HepG2 (cell line): ENCODE measurements around the gene VAV2. TPM values are rescaled to one million over a fixed set of nuclear protein-coding genes. Genes with fewer than 3 reads are reported as not detected.

Experiments
- ADNP ChIP-seq: sonication (generic); formaldehyde crosslinking; IDR thresholded peaks from 2 replicates; pipeline ENCODE4 v1.4.0; 2020; ENCODE audit warnings: missing genetic modification reagents
- GATAD2A ChIP-seq: IDR thresholded peaks from 2 replicates; pipeline ENCODE4 v1.6.1; 2016
- KAT2B ChIP-seq: fragments of 150-350 bp; IDR thresholded peaks from 2 replicates; pipeline ENCODE4 v1.6.1; 2014; ENCODE audit warnings: low read depth, low read length, borderline replicate concordance
- RBFOX2 ChIP-seq: fragments of 200-400 bp; formaldehyde crosslinking; IDR thresholded peaks from 2 replicates; pipeline ENCODE4 v1.6.1; 2017; ENCODE audit warnings: low read depth, mild to moderate bottlenecking, low read length
- RBM22 ChIP-seq: fragments of 200-400 bp; formaldehyde crosslinking; optimal IDR thresholded peaks from 2 replicates; pipeline ENCODE3; 2017; ENCODE audit warnings: mild to moderate bottlenecking, low read length, moderate library complexity
- SP5 ChIP-seq: IDR thresholded peaks from 2 replicates; pipeline ENCODE4 v1.6.1; 2016; ENCODE audit warnings: low read depth, borderline replicate concordance
- SRSF4 ChIP-seq: fragments of 200-400 bp; formaldehyde crosslinking; IDR thresholded peaks from one replicate; pipeline ENCODE4 v1.6.1; 2018; ENCODE audit warnings: mild to moderate bottlenecking, low read depth, low read length, moderate library complexity; ENCODE audit not compliant: poor library complexity, severe bottlenecking
- ZBTB25 ChIP-seq: IDR thresholded peaks from 2 replicates; pipeline ENCODE4 v1.6.1; 2018; ENCODE audit warnings: missing genetic modification reagents
- ZC3H4 ChIP-seq: sonication (generic); formaldehyde crosslinking; IDR thresholded peaks from 2 replicates; pipeline ENCODE4 v1.4.0; 2020; ENCODE audit warnings: missing genetic modification reagents, borderline replicate concordance
- ZFP62 ChIP-seq: sonication (generic); formaldehyde crosslinking; IDR thresholded peaks from 2 replicates; pipeline ENCODE4 v1.4.0; 2020; ENCODE audit warnings: missing genetic modification reagents
- ZNF563 ChIP-seq: sonication (generic); formaldehyde crosslinking; IDR thresholded peaks from 2 replicates; pipeline ENCODE4 v1.8.0; 2022; ENCODE audit warnings: mild to moderate bottlenecking, moderate library complexity, missing genetic modification reagents
- ZNF788 ChIP-seq: sonication (generic); formaldehyde crosslinking; IDR thresholded peaks from 2 replicates; pipeline ENCODE4 v1.5.0; 2020; ENCODE audit warnings: mild to moderate bottlenecking, missing genetic modification reagents, borderline replicate concordance
- polyA plus RNA-seq, 8 experiments: library from polyadenylated mRNA; depleted of rRNA in 3 of 8; stranded (reverse) in 7 of 8; unstranded in 1 of 8; fragments of >200 nt; fragmentation: Illumina TruSeq in 4 of 8; extraction: Trizol in 4 of 8; gene quantifications; 2 replicates each; pipeline versions ENCODE4 v1.2.1 to v1.2.3, GENCODE V29; 2011 to 2016; ENCODE audit warnings: low read depth in 4 of 8, missing spikeins in 1 of 8, mixed read lengths in 1 of 8; ENCODE audit not compliant: insufficient read depth in 1 of 8
- total RNA-seq, 5 experiments: library from RNA; depleted of rRNA; stranded (reverse); fragments of >200 nt; fragmentation: Illumina TruSeq; extraction: Trizol; gene quantifications; 2 replicates each; pipeline ENCODE4 v1.2.3, GENCODE V29; 2016; ENCODE audit warnings: low read depth in 1 of 5
- TF ChIP-seq, protein P1 (sequence below): sonication (generic); formaldehyde crosslinking; IDR thresholded peaks from 2 replicates; pipeline ENCODE4 v1.9.0; 2021; ENCODE audit warnings: missing genetic modification reagents, borderline replicate concordance
- TF ChIP-seq, protein P2 (sequence below): sonication (generic); formaldehyde crosslinking; conservative IDR thresholded peaks from 2 replicates; pipeline ENCODE4 v1.4.0; 2020; ENCODE audit warnings: missing genetic modification reagents
- TF ChIP-seq, protein P3 (sequence below): sonication (generic); formaldehyde crosslinking; IDR thresholded peaks from 2 replicates; pipeline ENCODE4 v1.4.0; 2020; ENCODE audit warnings: missing genetic modification reagents, borderline replicate concordance
- TF ChIP-seq, protein P4 (sequence below): sonication (generic); formaldehyde crosslinking; IDR thresholded peaks from 2 replicates; pipeline ENCODE4 v1.8.1; 2023; ENCODE audit warnings: mild to moderate bottlenecking, missing genetic modification reagents

Gene VAV2
- total and polyA plus RNA-seq, 2 of the 13 experiments (the other 11 are each of a cell fraction or from before 2014, with no cell fraction given): 22.5 to 22.9 TPM

- TF ChIP-seq SP5 (0 out of 2 replicates have a peak, but pooled peaks have one; percentile 42), ZNF563 (CRISPR knock-in tag) (no peak), ZNF788 (CRISPR knock-in tag) (peak; percentile 70; the same call in 1 of the 2 replicates), ZBTB25 (no peak), ADNP (CRISPR knock-in tag) (no peak), SRSF4 (no peak), RBM22 (no peak), ZC3H4 (CRISPR knock-in tag) (no peak), ZFP62 (CRISPR knock-in tag) (no peak), GATAD2A (CRISPR knock-in tag) (peak; percentile 32; the same call in 1 of the 2 replicates), RBFOX2 (no peak), KAT2B (no peak)
- TF ChIP-seq, protein P1, sequence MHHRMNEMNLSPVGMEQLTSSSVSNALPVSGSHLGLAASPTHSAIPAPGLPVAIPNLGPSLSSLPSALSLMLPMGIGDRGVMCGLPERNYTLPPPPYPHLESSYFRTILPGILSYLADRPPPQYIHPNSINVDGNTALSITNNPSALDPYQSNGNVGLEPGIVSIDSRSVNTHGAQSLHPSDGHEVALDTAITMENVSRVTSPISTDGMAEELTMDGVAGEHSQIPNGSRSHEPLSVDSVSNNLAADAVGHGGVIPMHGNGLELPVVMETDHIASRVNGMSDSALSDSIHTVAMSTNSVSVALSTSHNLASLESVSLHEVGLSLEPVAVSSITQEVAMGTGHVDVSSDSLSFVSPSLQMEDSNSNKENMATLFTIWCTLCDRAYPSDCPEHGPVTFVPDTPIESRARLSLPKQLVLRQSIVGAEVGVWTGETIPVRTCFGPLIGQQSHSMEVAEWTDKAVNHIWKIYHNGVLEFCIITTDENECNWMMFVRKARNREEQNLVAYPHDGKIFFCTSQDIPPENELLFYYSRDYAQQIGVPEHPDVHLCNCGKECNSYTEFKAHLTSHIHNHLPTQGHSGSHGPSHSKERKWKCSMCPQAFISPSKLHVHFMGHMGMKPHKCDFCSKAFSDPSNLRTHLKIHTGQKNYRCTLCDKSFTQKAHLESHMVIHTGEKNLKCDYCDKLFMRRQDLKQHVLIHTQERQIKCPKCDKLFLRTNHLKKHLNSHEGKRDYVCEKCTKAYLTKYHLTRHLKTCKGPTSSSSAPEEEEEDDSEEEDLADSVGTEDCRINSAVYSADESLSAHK (CRISPR knock-in tag): no peak
- TF ChIP-seq, protein P2, sequence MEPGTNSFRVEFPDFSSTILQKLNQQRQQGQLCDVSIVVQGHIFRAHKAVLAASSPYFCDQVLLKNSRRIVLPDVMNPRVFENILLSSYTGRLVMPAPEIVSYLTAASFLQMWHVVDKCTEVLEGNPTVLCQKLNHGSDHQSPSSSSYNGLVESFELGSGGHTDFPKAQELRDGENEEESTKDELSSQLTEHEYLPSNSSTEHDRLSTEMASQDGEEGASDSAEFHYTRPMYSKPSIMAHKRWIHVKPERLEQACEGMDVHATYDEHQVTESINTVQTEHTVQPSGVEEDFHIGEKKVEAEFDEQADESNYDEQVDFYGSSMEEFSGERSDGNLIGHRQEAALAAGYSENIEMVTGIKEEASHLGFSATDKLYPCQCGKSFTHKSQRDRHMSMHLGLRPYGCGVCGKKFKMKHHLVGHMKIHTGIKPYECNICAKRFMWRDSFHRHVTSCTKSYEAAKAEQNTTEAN: no peak
- TF ChIP-seq, protein P3, sequence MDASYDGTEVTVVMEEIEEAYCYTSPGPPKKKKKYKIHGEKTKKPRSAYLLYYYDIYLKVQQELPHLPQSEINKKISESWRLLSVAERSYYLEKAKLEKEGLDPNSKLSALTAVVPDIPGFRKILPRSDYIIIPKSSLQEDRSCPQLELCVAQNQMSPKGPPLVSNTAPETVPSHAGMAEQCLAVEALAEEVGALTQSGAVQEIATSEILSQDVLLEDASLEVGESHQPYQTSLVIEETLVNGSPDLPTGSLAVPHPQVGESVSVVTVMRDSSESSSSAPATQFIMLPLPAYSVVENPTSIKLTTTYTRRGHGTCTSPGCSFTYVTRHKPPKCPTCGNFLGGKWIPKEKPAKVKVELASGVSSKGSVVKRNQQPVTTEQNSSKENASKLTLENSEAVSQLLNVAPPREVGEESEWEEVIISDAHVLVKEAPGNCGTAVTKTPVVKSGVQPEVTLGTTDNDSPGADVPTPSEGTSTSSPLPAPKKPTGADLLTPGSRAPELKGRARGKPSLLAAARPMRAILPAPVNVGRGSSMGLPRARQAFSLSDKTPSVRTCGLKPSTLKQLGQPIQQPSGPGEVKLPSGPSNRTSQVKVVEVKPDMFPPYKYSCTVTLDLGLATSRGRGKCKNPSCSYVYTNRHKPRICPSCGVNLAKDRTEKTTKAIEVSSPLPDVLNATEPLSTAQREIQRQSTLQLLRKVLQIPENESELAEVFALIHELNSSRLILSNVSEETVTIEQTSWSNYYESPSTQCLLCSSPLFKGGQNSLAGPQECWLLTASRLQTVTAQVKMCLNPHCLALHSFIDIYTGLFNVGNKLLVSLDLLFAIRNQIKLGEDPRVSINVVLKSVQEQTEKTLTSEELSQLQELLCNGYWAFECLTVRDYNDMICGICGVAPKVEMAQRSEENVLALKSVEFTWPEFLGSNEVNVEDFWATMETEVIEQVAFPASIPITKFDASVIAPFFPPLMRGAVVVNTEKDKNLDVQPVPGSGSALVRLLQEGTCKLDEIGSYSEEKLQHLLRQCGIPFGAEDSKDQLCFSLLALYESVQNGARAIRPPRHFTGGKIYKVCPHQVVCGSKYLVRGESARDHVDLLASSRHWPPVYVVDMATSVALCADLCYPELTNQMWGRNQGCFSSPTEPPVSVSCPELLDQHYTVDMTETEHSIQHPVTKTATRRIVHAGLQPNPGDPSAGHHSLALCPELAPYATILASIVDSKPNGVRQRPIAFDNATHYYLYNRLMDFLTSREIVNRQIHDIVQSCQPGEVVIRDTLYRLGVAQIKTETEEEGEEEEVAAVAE: 0 out of 2 replicates have a peak, but pooled peaks have one; percentile 25
- TF ChIP-seq, protein P4, sequence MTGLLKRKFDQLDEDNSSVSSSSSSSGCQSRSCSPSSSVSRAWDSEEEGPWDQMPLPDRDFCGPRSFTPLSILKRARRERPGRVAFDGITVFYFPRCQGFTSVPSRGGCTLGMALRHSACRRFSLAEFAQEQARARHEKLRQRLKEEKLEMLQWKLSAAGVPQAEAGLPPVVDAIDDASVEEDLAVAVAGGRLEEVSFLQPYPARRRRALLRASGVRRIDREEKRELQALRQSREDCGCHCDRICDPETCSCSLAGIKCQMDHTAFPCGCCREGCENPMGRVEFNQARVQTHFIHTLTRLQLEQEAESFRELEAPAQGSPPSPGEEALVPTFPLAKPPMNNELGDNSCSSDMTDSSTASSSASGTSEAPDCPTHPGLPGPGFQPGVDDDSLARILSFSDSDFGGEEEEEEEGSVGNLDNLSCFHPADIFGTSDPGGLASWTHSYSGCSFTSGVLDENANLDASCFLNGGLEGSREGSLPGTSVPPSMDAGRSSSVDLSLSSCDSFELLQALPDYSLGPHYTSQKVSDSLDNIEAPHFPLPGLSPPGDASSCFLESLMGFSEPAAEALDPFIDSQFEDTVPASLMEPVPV (CRISPR knock-in tag): no peak
Measured at GRCh38 chr9:133973791-133974630, 18.1 kb downstream of the VAV2 start (continued).
